ENCODE results near the gene MFF. TPM values are rescaled to one million over a fixed set of nuclear protein-coding genes. Genes with fewer than 3 reads are reported as not detected.
A peak's percentile ranks its signal among the peaks of the same experiment; 100 is the strongest.
"Not testable (repeated sequence)": the region's sequence is repeated elsewhere in the genome, so short reads cannot be mapped to it uniquely, and the experiment has no call there.

Gene MFF
- total and polyA plus RNA-seq, 2 donors (not counting 1 experiment from before 2014, with no cell fraction given), result 77.9 to 174 TPM

DNA sequence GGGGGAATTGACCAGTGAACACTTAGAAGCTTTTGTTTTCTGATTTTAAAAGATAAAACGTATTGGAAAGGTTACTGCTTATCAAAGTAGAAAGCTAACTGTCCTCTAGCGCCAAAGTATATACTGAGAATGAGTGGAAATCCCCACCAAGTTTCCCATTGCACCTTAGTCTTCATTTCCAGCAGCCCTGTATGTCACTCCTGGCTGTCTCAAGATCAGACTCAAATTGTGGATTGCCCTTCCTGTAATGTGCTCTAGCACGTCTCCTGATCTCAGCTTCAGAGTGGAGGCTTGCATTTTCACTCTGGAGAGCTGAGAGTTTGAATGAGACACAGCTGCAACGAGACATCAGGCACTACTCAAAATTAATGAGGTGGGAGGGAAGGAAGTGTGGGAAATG is 26.6 kb downstream of the MFF start:
- H3K27me3 ChIP-seq (ENCODE audit: control insufficient read depth, insufficient read depth, low read length), result no peaks in the 10 kb centered on the region
- H3K27ac ChIP-seq (ENCODE audit: insufficient read depth, low read length), result no peak overlapping the region
- TF ChIP-seq, protein P1, sequence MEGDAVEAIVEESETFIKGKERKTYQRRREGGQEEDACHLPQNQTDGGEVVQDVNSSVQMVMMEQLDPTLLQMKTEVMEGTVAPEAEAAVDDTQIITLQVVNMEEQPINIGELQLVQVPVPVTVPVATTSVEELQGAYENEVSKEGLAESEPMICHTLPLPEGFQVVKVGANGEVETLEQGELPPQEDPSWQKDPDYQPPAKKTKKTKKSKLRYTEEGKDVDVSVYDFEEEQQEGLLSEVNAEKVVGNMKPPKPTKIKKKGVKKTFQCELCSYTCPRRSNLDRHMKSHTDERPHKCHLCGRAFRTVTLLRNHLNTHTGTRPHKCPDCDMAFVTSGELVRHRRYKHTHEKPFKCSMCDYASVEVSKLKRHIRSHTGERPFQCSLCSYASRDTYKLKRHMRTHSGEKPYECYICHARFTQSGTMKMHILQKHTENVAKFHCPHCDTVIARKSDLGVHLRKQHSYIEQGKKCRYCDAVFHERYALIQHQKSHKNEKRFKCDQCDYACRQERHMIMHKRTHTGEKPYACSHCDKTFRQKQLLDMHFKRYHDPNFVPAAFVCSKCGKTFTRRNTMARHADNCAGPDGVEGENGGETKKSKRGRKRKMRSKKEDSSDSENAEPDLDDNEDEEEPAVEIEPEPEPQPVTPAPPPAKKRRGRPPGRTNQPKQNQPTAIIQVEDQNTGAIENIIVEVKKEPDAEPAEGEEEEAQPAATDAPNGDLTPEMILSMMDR (conservative IDR thresholded peaks at IDR 0.05 in 1 of 2, IDR thresholded peaks at IDR 0.05 in 1 of 2; ENCODE audit: low read depth in 1 of 2, low read length in 2 of 2), result no peak
- no peak for TF ChIP-seq EZH2 (IDR thresholded peaks at IDR 0.05; ENCODE audit: low read length, missing control alignments)
- H4K20me1 ChIP-seq (ENCODE audit: control insufficient read depth, extremely low read depth, insufficient read depth, low read length), result no peaks in the 10 kb centered on the region
- no peak overlapping the region for H3K4me3 ChIP-seq (replicated peaks in 1 of 4; ENCODE audit: control extremely low read depth in 1 of 4, insufficient read depth in 1 of 4, low read depth in 3 of 4, low read length in 4 of 4)
- H3K9ac ChIP-seq (ENCODE audit: insufficient read depth, low read length), result no peak overlapping the region
- no peak overlapping the region for H2AFZ ChIP-seq (ENCODE audit: low read length)
- H3K4me1 ChIP-seq (ENCODE audit: control insufficient read depth, extremely low read depth, insufficient read depth, low read length), result no peaks in the 10 kb centered on the region
- no peak for DNase-seq (ENCODE audit: low read depth in 2 of 2)
- no peak overlapping the region for H3K4me2 ChIP-seq (ENCODE audit: extremely low read depth, insufficient read depth, low read length)
- no peaks in the 10 kb centered on the region for H3K79me2 ChIP-seq (ENCODE audit: control insufficient read depth, insufficient read depth, low read length)
- H3K36me3 ChIP-seq (ENCODE audit: control insufficient read depth, insufficient read depth, low read length), result peaks cover 4% of the 10 kb centered on the region
- H3K9me3 ChIP-seq (ENCODE audit: control insufficient read depth, insufficient read depth, low read depth, low read length), result no peaks in the 10 kb centered on the region

DNA sequence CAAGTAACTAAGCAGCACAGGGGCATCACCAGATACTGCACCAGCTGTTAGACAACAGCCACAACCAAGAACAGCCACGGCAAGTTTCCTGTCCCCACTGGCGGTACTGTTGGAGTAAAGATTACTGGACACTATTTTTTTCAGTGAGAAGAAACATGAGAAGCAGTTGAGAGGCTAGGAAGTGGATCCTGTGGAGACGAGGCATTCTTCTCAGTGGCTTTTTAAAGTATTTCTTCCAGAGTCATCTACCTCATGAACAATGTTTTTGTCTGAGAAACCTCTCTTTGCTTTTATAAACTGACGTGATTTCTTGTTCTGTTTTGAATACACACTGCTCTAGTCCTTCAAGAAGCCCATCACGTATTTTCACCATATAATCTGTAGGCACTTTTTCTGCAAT is 35.3 kb downstream of the MFF start:
- H3K9ac ChIP-seq (ENCODE audit: insufficient read depth, low read length), result no peak overlapping the region
- TF ChIP-seq, protein P1 (conservative IDR thresholded peaks at IDR 0.05 in 1 of 2, IDR thresholded peaks at IDR 0.05 in 1 of 2; ENCODE audit: low read depth in 1 of 2, low read length in 2 of 2), result no peak
- TF ChIP-seq EZH2 (IDR thresholded peaks at IDR 0.05; ENCODE audit: low read length, missing control alignments), result no peak
- H3K9me3 ChIP-seq (ENCODE audit: control insufficient read depth, insufficient read depth, low read depth, low read length), result no peaks in the 10 kb centered on the region
- H3K4me3 ChIP-seq (replicated peaks in 1 of 4; ENCODE audit: control extremely low read depth in 1 of 4, insufficient read depth in 1 of 4, low read depth in 3 of 4, low read length in 4 of 4), result no peak overlapping the region
- no peak overlapping the region for H3K27ac ChIP-seq (ENCODE audit: insufficient read depth, low read length)
- H2AFZ ChIP-seq (ENCODE audit: low read length), result no peak overlapping the region
- no peaks in the 10 kb centered on the region for H3K27me3 ChIP-seq (ENCODE audit: control insufficient read depth, insufficient read depth, low read length)
- H3K4me1 ChIP-seq (ENCODE audit: control insufficient read depth, extremely low read depth, insufficient read depth, low read length), result peaks cover 5% of the 10 kb centered on the region
- DNase-seq (ENCODE audit: low read depth in 2 of 2), result no peak
- no peaks in the 10 kb centered on the region for H3K79me2 ChIP-seq (ENCODE audit: control insufficient read depth, insufficient read depth, low read length)
- no peaks in the 10 kb centered on the region for H4K20me1 ChIP-seq (ENCODE audit: control insufficient read depth, extremely low read depth, insufficient read depth, low read length)
- no peak overlapping the region for H3K4me2 ChIP-seq (ENCODE audit: extremely low read depth, insufficient read depth, low read length)
- H3K36me3 ChIP-seq (ENCODE audit: control insufficient read depth, insufficient read depth, low read length), result peaks cover 3% of the 10 kb centered on the region

DNA sequence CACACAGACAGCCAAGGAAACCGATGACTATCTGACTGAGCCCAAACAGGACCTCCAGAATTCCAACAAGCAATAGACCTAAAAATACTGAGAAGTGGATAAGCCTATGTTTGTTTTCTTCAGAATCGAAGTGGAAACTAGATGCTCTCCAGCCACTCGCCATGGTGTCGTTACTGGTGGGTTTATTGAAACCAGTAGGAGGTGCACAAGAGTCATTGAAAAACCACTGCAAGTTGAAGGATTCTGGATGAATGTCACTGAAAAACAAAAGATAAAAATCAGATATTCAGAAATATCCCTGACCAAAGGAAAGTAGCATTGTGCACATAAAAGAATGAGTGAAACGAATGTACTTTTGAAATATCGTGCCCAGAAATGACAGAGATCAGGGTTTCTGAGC is 38.7 kb downstream of the MFF start:
- Histone ChIP-seq H3K9me3 (ENCODE audit: control insufficient read depth, insufficient read depth, low read depth, low read length) (no peaks in the 10 kb centered on the region), H3K9ac (ENCODE audit: insufficient read depth, low read length) (no peak overlapping the region), H4K20me1 (ENCODE audit: control insufficient read depth, extremely low read depth, insufficient read depth, low read length) (no peaks in the 10 kb centered on the region), H3K4me1 (ENCODE audit: control insufficient read depth, extremely low read depth, insufficient read depth, low read length) (peaks cover 14% of the 10 kb centered on the region), H3K36me3 (ENCODE audit: control insufficient read depth, insufficient read depth, low read length) (no peaks in the 10 kb centered on the region), H3K4me2 (ENCODE audit: extremely low read depth, insufficient read depth, low read length) (no peak overlapping the region), H3K4me3 (replicated peaks in 1 of 4; ENCODE audit: control extremely low read depth in 1 of 4, insufficient read depth in 1 of 4, low read depth in 3 of 4, low read length in 4 of 4) (no peak overlapping the region), H2AFZ (ENCODE audit: low read length) (no peak overlapping the region), H3K27me3 (ENCODE audit: control insufficient read depth, insufficient read depth, low read length) (no peaks in the 10 kb centered on the region), H3K79me2 (ENCODE audit: control insufficient read depth, insufficient read depth, low read length) (no peaks in the 10 kb centered on the region), H3K27ac (ENCODE audit: insufficient read depth, low read length) (no peak overlapping the region)
- DNase-seq (ENCODE audit: low read depth in 2 of 2), result no peak
- no peak for TF ChIP-seq EZH2 (IDR thresholded peaks at IDR 0.05; ENCODE audit: low read length, missing control alignments)
- TF ChIP-seq, protein P1 (conservative IDR thresholded peaks at IDR 0.05 in 1 of 2, IDR thresholded peaks at IDR 0.05 in 1 of 2; ENCODE audit: low read depth in 1 of 2, low read length in 2 of 2), result no peak

DNA sequence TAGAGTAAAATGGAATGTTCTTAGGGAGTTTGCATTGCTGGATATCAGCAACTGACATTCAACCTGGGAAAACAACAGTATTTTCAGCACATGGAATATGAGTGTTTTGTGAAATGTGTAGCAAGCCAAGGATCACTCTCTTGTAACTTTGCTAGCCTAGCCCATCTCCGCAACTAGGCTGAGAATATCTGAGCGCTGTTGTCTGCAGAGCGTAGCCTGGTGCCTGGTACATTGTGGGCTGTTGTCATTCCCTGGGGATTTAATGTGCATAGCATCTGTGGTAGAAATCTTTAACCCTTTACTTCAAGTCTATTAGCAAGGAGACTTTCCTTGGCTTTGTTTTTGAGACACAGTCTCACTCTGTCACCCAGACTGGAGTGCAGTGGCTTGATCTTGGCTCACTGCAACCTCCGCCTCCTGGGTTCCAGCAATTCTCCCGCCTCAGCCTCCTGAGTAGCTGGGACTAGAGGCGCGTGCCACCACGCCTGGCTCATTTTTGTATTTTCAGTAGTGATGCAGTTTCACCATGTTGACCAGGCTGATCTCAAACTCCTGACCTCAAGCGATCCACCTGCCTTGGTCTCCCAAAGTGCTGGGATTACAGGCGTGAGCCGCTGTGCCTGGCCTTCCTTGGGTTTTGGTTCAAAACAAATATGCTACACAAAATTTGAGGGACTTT is 39.7 kb downstream of the MFF start:
- peak in 1 of 2 donors; percentile 15 for DNase-seq (ENCODE audit: low read depth in 2 of 2)
- not testable (repeated sequence) for H3K4me3 ChIP-seq (replicated peaks in 1 of 4; ENCODE audit: control extremely low read depth in 1 of 4, insufficient read depth in 1 of 4, low read depth in 3 of 4, low read length in 4 of 4); H2AFZ ChIP-seq (ENCODE audit: low read length); H3K27me3 ChIP-seq (ENCODE audit: control insufficient read depth, insufficient read depth, low read length); H4K20me1 ChIP-seq (ENCODE audit: control insufficient read depth, extremely low read depth, insufficient read depth, low read length); H3K9ac ChIP-seq (ENCODE audit: insufficient read depth, low read length); H3K79me2 ChIP-seq (ENCODE audit: control insufficient read depth, insufficient read depth, low read length); H3K27ac ChIP-seq (ENCODE audit: insufficient read depth, low read length); H3K9me3 ChIP-seq (ENCODE audit: control insufficient read depth, insufficient read depth, low read depth, low read length); H3K36me3 ChIP-seq (ENCODE audit: control insufficient read depth, insufficient read depth, low read length); H3K4me2 ChIP-seq (ENCODE audit: extremely low read depth, insufficient read depth, low read length)
- H3K4me1 ChIP-seq (ENCODE audit: control insufficient read depth, extremely low read depth, insufficient read depth, low read length), result peaks cover 14% of the 10 kb centered on the region

All from fibroblast of lung (primary cell).